Lower lobe of right lung (tissue), 2 donors: ENCODE results near the gene CDH26. TPM values are rescaled to one million over a fixed set of nuclear protein-coding genes. Genes with fewer than 3 reads are reported as not detected.

Experiments
- ATAC-seq, 2 donors: fragments of 200-7000 bp; cut with Tn5 transposase; one replicate each; pipeline ENCODE4 v1.9.1; 2020 to 2022; ENCODE audit warnings: mild to moderate bottlenecking in 2 of 2, moderate library complexity in 2 of 2
- DNase-seq: peaks from one replicate; pipeline ENCODE4 v3.0.0-alpha.2; 2020
- H3K27ac ChIP-seq: fragments of 200-600 bp; one replicate; pipeline ENCODE4 v1.8.0; 2022
- H3K27me3 ChIP-seq: fragments of 200-600 bp; one replicate; pipeline ENCODE4 v1.8.0; 2022; ENCODE audit warnings: low read depth
- H3K36me3 ChIP-seq: fragments of 200-600 bp; one replicate; pipeline ENCODE4 v1.8.0; 2022; ENCODE audit warnings: mild to moderate bottlenecking
- H3K4me1 ChIP-seq: fragments of 200-600 bp; one replicate; pipeline ENCODE4 v1.8.0; 2022
- H3K4me3 ChIP-seq: fragments of 200-600 bp; one replicate; pipeline ENCODE4 v1.8.0; 2022; ENCODE audit warnings: mild to moderate bottlenecking
- H3K9me3 ChIP-seq: fragments of 200-600 bp; one replicate; pipeline ENCODE4 v1.8.0; 2022
- intact Hi-C: fragments of 100-400 bp; cut with DNase I; formaldehyde crosslinking; loops from one replicate; pipeline ENCODE4 v1.11.0; 2022
- total RNA-seq: library from RNA; stranded (reverse); fragmentation: NEBNext Ultra II Directional; extraction: Animal tissue kit (Norgen Biotek cat#: 25700); gene quantifications from one replicate; pipeline ENCODE4 v1.2.1, GENCODE V29; 2021
- TF ChIP-seq, protein P1 (sequence below): fragments of 200-600 bp; IDR thresholded peaks from one replicate; pipeline ENCODE4 v1.8.0; 2022; ENCODE audit warnings: antibody characterized with exemption, mild to moderate bottlenecking
- donor health status: DM: no; HTN: yes; CAD: no; lungs with severe emphysema.

The CDH26 gene
- total RNA-seq, 1 donor from 2014 or later = 8.4 TPM

DNA sequence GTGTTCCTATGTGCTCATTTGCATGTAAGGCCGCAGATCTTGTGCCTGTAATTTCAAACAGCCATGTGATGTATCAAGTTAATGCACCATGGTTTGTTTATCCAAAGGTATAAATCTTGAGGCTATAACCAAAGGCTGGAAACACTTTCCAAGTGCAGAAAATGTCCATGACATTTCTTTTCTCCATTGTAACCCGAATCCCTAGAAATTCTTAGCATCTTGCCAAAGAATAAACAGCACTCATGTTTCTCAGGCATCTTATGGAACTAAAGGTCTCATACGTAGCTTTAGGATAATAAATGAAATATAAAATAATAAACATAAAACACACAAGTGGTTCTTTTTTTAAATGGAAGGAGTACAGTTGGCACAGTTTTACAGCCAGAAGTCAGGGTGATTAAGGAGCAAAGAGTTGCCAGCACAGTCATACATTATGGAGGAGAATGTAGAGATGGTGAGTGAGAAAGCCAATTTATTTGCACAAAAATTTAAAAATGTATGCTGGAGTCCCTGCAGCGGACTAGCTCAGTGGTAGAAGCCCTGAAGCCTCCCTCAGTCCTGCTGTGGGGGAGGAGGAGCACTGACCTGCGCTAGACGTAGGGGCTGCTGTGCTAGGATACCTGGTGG lies 18.0 kb downstream of the CDH26 start:
- H3K9me3 ChIP-seq = no peaks in the 10 kb centered on the region
- intact Hi-C loops = no loop called here
- peaks cover 6% of the 10 kb centered on the region for H3K4me1 ChIP-seq
- TF ChIP-seq, protein P1, sequence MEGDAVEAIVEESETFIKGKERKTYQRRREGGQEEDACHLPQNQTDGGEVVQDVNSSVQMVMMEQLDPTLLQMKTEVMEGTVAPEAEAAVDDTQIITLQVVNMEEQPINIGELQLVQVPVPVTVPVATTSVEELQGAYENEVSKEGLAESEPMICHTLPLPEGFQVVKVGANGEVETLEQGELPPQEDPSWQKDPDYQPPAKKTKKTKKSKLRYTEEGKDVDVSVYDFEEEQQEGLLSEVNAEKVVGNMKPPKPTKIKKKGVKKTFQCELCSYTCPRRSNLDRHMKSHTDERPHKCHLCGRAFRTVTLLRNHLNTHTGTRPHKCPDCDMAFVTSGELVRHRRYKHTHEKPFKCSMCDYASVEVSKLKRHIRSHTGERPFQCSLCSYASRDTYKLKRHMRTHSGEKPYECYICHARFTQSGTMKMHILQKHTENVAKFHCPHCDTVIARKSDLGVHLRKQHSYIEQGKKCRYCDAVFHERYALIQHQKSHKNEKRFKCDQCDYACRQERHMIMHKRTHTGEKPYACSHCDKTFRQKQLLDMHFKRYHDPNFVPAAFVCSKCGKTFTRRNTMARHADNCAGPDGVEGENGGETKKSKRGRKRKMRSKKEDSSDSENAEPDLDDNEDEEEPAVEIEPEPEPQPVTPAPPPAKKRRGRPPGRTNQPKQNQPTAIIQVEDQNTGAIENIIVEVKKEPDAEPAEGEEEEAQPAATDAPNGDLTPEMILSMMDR = no peak
- DNase-seq (no peak), ATAC-seq (no peak)
- H3K36me3 ChIP-seq = no peaks in the 10 kb centered on the region
- no peaks in the 10 kb centered on the region for H3K27me3 ChIP-seq
- no peak overlapping the region for H3K27ac ChIP-seq
- no peak overlapping the region for H3K4me3 ChIP-seq

DNA sequence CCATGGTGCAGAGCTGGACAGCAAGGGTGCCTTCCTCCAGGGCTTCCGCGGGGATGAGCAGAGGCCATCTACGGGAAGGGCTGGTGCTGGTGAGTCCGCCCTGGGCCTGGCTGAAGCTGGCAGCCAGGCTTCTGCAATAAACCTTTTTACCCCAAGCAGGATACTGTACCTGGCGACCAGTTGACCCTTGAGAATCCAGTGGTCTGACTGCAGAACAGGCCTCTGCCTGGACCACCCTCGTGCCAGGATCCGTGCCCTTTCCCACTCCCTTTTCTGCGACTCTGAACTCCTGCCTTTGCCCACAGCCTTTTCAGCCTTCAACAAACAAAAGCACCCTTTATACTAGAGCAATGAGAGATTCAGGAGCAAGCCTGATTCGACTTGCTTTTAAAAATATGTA lies 18.9 kb downstream of the CDH26 start:
- DNase-seq (no peak), ATAC-seq (no peak)
- no peak overlapping the region for H3K4me3 ChIP-seq
- intact Hi-C loops = no loop called here
- H3K27ac ChIP-seq = no peak overlapping the region
- H3K36me3 ChIP-seq = no peaks in the 10 kb centered on the region
- H3K4me1 ChIP-seq = peaks cover 6% of the 10 kb centered on the region
- H3K27me3 ChIP-seq = no peaks in the 10 kb centered on the region
- H3K9me3 ChIP-seq = no peaks in the 10 kb centered on the region
- TF ChIP-seq, protein P1 = no peak

DNA sequence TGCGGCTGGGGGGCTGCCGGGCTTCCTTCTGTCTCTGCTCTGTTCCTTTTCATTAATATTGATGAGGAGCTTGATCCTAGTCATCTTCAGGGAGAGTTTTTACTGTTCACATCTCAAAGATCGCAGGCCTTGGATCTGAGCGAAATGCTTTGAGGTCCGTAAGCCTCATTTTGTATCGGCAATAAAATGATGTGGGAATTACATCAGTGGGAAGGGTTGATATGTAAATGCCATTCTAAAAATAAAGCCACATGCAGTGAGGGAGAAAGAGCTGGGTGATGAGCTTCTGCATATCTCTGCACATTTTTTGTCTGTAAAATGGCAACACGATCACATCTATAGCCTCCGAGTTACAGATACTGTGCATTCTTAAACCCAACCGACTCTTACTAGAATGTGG lies 24.9 kb downstream of the CDH26 start:
- TF ChIP-seq, protein P1 = no peak
- no peaks in the 10 kb centered on the region for H3K27me3 ChIP-seq

DNA sequence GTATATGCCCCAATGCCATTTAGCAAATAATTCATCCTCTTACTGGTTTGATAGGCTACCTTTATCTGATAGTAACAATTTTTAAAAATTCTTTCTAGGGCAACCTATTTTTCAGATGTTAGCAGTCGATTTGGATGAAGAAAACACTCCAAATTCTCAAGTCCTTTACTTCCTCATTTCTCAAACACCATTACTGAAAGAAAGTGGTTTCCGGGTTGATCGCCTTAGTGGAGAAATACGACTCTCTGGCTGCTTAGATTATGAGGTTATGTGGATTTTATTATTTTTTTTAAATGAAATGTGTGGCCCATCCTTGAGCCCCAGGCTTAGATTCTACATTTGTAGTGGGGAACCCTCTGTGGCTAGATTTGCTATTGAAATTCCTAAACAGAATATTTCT lies 26.3 kb downstream of the CDH26 start:
- Histone ChIP-seq H3K27me3 (no peaks in the 10 kb centered on the region), H3K9me3 (no peaks in the 10 kb centered on the region), H3K4me1 (peaks cover 6% of the 10 kb centered on the region), H3K27ac (peak overlapping the region; percentile 59), H3K4me3 (no peak overlapping the region), H3K36me3 (no peaks in the 10 kb centered on the region)
- ATAC-seq (peak in 1 of 2 donors; percentile 46), DNase-seq (no peak)
- intact Hi-C loops = no loop called here
- TF ChIP-seq, protein P1 = no peak

More for the DNA sequence above, 24.9 kb downstream of the CDH26 start:
- intact Hi-C loops = no loop called here
- no peaks in the 10 kb centered on the region for H3K9me3 ChIP-seq
- H3K4me1 ChIP-seq = peaks cover 6% of the 10 kb centered on the region
- H3K4me3 ChIP-seq = no peak overlapping the region
- no peak for DNase-seq
- no peaks in the 10 kb centered on the region for H3K36me3 ChIP-seq
- ATAC-seq = no peak
- no peak overlapping the region for H3K27ac ChIP-seq

DNA sequence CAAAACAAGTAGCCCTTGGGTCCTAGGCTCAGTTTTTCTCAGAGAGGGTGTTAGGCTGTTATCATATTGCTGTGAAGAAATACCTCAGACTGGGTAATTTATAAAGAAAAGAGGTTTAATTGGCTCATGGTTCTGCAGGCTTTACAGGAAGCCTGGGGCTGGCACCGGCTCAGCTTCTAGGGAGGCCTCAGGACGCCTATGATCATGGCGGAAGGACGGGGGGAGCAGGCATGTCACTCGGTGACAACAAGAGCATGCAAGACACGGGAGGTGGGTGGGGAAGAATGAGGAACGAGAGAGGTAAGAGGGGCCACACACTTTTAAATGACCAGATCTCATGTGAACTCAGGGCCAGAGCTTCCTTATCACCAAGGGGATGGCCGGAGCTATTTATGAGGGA lies 26.9 kb downstream of the CDH26 start:
- intact Hi-C loops = no loop called here
- ATAC-seq (no peak), DNase-seq (no peak)
- H3K4me3 ChIP-seq = no peak overlapping the region
- peak overlapping the region; percentile 59 for H3K27ac ChIP-seq
- no peaks in the 10 kb centered on the region for H3K27me3 ChIP-seq
- peaks cover 6% of the 10 kb centered on the region for H3K4me1 ChIP-seq
- H3K36me3 ChIP-seq = no peaks in the 10 kb centered on the region
- H3K9me3 ChIP-seq = no peaks in the 10 kb centered on the region
- TF ChIP-seq, protein P1 = no peak
